SK-N-SH treated with all-trans-retinoic acid at 6 μM for 48 hours (cell line): ENCODE results near the gene SLC22A16.

ENCODE experiments used
- ESRRG ChIP-seq: fragments of 250-450 bp; sonication (Bioruptor Pico); IDR thresholded peaks from 2 replicates; pipeline ENCODE4 v1.6.1; 2021; ENCODE audit warnings: mild to moderate bottlenecking
- ZFP3 ChIP-seq: fragments of 250-450 bp; sonication (Bioruptor Pico); IDR thresholded peaks from 2 replicates; pipeline ENCODE4 v1.5.0; 2020; ENCODE audit warnings: mild to moderate bottlenecking, moderate library complexity

- TF ChIP-seq ESRRG (no peak), ZFP3 (CRISPR knock-in tag) (no peak)
Measured at GRCh38 chr6:110409794-110410193, 66.6 kb downstream of the SLC22A16 start.
